Activated B cell treated with CpG ODN at 0.5 μM for 24 hours (primary cell): ENCODE results near the gene CNTNAP2. TPM values are rescaled to one million over a fixed set of nuclear protein-coding genes. Genes with fewer than 3 reads are reported as not detected.
A peak's percentile ranks its signal among the peaks of the same experiment; 100 is the strongest.
"Not testable (repeated sequence)": the region's sequence is repeated elsewhere in the genome, so short reads cannot be mapped to it uniquely, and the experiment has no call there.

Experiments used
- ATAC-seq: fragments of 200-7000 bp; cut with Tn5 transposase; one replicate; pipeline ENCODE4 v1.10.0; 2021; ENCODE audit warnings: low read depth, mild to moderate bottlenecking, moderate library complexity
- CTCF ChIA-PET: fragments of 350-600 bp; sonication (Branson Sonifier 250); formaldehyde crosslinking; loops from one replicate; lab custom pipeline; 2021; ENCODE audit warnings: antibody characterized with exemption; lab: Charles Lee
- POLR2A ChIA-PET: fragments of 350-600 bp; sonication (Branson Sonifier 250); formaldehyde crosslinking; loops from one replicate; lab custom pipeline; 2021; ENCODE audit warnings: antibody characterized with exemption; lab: Charles Lee
- DNase-seq: peaks from one replicate; pipeline ENCODE4 v3.0.0; 2022
- H3K27ac Mint-ChIP-seq: one replicate; pipeline ENCODE4 v1.8.0; 2020; ENCODE audit warnings: mixed read lengths
- H3K27me3 Mint-ChIP-seq: one replicate; pipeline ENCODE4 v1.8.0; 2021; ENCODE audit warnings: mixed read lengths
- H3K36me3 Mint-ChIP-seq: one replicate; pipeline ENCODE4 v1.8.0; 2021; ENCODE audit warnings: low read depth, mixed read lengths
- H3K4me1 Mint-ChIP-seq: one replicate; pipeline ENCODE4 v1.8.0; 2021; ENCODE audit warnings: mixed read lengths
- H3K4me3 Mint-ChIP-seq: one replicate; pipeline ENCODE4 v1.8.0; 2020; ENCODE audit warnings: mild to moderate bottlenecking, mixed read lengths
- H3K9me3 Mint-ChIP-seq: one replicate; pipeline ENCODE4 v1.8.0; 2020; ENCODE audit warnings: mixed read lengths
- CTCF ChIP-seq: fragments of 200-600 bp; IDR thresholded peaks from one replicate; pipeline ENCODE4 v1.8.0; 2022; ENCODE audit warnings: antibody characterized with exemption, mild to moderate bottlenecking
- intact Hi-C: fragments of 100-400 bp; cut with micrococcal nuclease; formaldehyde crosslinking; loops from one replicate; pipeline ENCODE4 v1.15.1; 2024
- total RNA-seq: library from RNA; stranded (reverse); gene quantifications from 2 replicates; pipeline ENCODE4 v1.2.3, GENCODE V29; 2022

CNTNAP2 gene
- total RNA-seq, 1 donor from 2014 or later: 0.84 TPM

- TF ChIP-seq CTCF: no peak
- intact Hi-C loops: no loop called here
- DNase-seq (no peak), ATAC-seq (no peak)
- ChIA-PET POLR2A (no interaction called here), CTCF (interaction anchor here (0.8 kb wide), 1 partner anchor 23 kb away, joined by 3 read pairs; no protein-coding TSS in a partner anchor)
- H3K27me3 Mint-ChIP-seq: no peaks in the 10 kb centered on the region
- peaks cover 58% of the 10 kb centered on the region for H3K4me1 Mint-ChIP-seq
- peak overlapping the region; percentile 89 for H3K27ac Mint-ChIP-seq
- H3K36me3 Mint-ChIP-seq: no peaks in the 10 kb centered on the region
- peak overlapping the region; percentile 77 for H3K4me3 Mint-ChIP-seq
- H3K9me3 Mint-ChIP-seq: no peaks in the 10 kb centered on the region
Observed at GRCh38 chr7:148437043-148437442, 2320.4 kb downstream of the CNTNAP2 start.

- CTCF ChIA-PET: no interaction called here
- H3K27ac Mint-ChIP-seq: no peak overlapping the region
- TF ChIP-seq CTCF: no peak
- DNase-seq (no peak), ATAC-seq (no peak)
- peaks cover 13% of the 10 kb centered on the region for H3K4me1 Mint-ChIP-seq
- H3K4me3 Mint-ChIP-seq: no peak overlapping the region
- H3K9me3 Mint-ChIP-seq: no peaks in the 10 kb centered on the region
- no peaks in the 10 kb centered on the region for H3K36me3 Mint-ChIP-seq
- intact Hi-C loops: no loop called here
- H3K27me3 Mint-ChIP-seq: no peaks in the 10 kb centered on the region
- POLR2A ChIA-PET: no interaction called here
Observed at GRCh38 chr7:148442141-148442655, 2325.6 kb downstream of the CNTNAP2 start.

GRCh38 chr7:148442933-148443332, 2326.3 kb downstream of the CNTNAP2 start:
- H3K36me3 Mint-ChIP-seq: no peaks in the 10 kb centered on the region
- no peak for TF ChIP-seq CTCF

GRCh38 chr7:148445260-148446044, 2328.9 kb downstream of the CNTNAP2 start:
- no peaks in the 10 kb centered on the region for H3K36me3 Mint-ChIP-seq
- H3K27ac Mint-ChIP-seq: no peak overlapping the region
- no peaks in the 10 kb centered on the region for H3K27me3 Mint-ChIP-seq
- ChIA-PET CTCF (no interaction called here), POLR2A (no interaction called here)
- no peak for DNase-seq
- H3K9me3 Mint-ChIP-seq: no peaks in the 10 kb centered on the region
- no peak overlapping the region for H3K4me3 Mint-ChIP-seq
- no peaks in the 10 kb centered on the region for H3K4me1 Mint-ChIP-seq
- no peak for ATAC-seq
- no peak for TF ChIP-seq CTCF
- intact Hi-C loops: no loop called here

More at GRCh38 chr7:148442933-148443332, 2326.3 kb downstream of the CNTNAP2 start:
- peaks cover 6% of the 10 kb centered on the region for H3K4me1 Mint-ChIP-seq
- H3K9me3 Mint-ChIP-seq: no peaks in the 10 kb centered on the region
- no peak overlapping the region for H3K4me3 Mint-ChIP-seq
- no peaks in the 10 kb centered on the region for H3K27me3 Mint-ChIP-seq
- ChIA-PET POLR2A (no interaction called here), CTCF (no interaction called here)
- DNase-seq: no peak
- intact Hi-C loops: no loop called here
- H3K27ac Mint-ChIP-seq: no peak overlapping the region
- no peak for ATAC-seq

GRCh38 chr7:148447221-148447849, 2330.7 kb downstream of the CNTNAP2 start:
- CTCF ChIA-PET: no interaction called here

GRCh38 chr7:148451526-148451925, 2334.9 kb downstream of the CNTNAP2 start:
- H3K36me3 Mint-ChIP-seq, DNase-seq, H3K9me3 Mint-ChIP-seq, H3K27me3 Mint-ChIP-seq, POLR2A ChIA-PET, H3K4me1 Mint-ChIP-seq, H3K27ac Mint-ChIP-seq, CTCF ChIA-PET, H3K4me3 Mint-ChIP-seq, intact Hi-C loops, ATAC-seq: not testable (repeated sequence)

More at GRCh38 chr7:148447221-148447849, 2330.7 kb downstream of the CNTNAP2 start:
- POLR2A ChIA-PET: no interaction called here
- Mint-ChIP-seq H3K27ac (no peak overlapping the region), H3K36me3 (no peaks in the 10 kb centered on the region), H3K9me3 (no peaks in the 10 kb centered on the region), H3K4me1 (no peaks in the 10 kb centered on the region), H3K27me3 (no peaks in the 10 kb centered on the region), H3K4me3 (no peak overlapping the region)
- intact Hi-C loops: no loop called here
- no peak for TF ChIP-seq CTCF
- DNase-seq (no peak), ATAC-seq (no peak)
